Activated CD4-positive, alpha-beta T cell treated with anti-CD3 and anti-CD28 coated beads for 1 hour (primary cell): ENCODE data around the gene ALDH1A1.

ENCODE experiments used
- DNase-seq: peaks from one replicate; pipeline ENCODE4 v3.0.0-alpha.2; 2020

Gene ALDH1A1

DNA sequence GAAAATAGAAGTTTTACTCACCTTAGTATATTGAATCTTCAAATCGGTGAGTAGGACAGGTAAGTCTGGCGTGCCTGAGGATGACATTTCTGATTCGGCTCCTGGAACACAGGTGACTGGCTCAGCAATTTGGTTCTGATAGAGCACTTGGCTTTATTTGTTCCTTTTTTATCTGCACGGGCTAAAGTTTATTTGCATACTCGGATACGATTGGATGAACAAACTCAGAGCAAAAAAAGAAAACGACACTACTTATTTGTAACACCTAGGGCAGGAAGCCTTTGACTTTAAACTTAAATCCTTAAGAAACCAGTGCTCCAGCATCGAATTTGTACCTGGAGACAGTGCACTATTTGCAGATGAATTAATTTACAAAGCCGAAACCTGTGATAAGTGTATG, at the start of gene ALDH1A1:
ALDH1A1 (minus strand) TSS at position 140 of the 400 bp plus-strand sequence; CDS start at position 87, 53 bp downstream.
- DNase-seq: no peak

DNA sequence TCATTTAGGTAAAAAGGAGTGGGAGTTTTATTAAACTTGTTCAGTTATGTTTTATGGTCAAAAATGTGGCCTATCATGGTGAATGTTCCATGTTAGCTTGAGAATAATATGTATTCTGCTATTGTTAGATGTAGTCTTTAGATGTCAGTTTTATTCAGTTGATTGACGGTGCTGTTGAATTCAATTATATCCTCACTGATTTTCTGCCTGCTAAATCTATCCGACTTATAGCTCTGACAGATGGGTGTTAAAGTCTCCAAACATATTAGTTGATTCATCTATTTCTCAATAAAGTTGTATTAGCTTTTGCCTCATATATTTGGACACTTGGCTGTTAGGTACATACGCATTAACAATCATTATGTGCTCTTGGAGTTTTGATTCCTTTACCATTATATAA, 49.0 kb upstream of the ALDH1A1 start:
- DNase-seq: no peak

- no peak for DNase-seq
These were observed 45.5 kb upstream of the ALDH1A1 start for GRCh38 chr9:72998363-72998762.

DNA sequence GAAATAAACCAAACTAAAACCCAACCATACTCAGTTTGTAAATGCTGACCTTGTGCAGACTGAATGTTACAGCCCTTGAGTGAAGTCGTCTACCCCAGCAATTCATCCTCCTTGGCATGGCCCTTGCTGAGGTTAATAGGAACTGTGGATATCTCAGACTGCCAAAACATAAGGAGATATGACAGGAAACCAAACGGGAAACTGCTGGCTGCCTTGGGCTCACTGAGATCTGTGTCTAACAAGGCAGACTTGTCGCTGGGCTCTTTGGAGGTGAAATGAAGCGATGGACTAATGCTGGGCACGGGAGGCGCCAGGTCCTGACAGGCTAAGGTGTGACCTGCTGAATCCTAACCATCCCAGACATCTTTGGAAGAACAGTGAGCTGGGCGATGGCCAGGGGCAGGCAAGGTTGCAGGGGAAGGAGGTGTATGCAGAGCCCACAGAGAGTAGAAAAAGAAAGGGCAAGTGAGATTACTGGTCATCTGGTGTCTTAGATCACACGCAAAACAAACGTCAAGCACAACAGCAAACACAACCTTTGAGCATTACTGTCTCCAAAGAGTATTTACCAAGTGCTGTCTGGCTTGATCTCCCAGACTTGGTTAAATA, 44.6 kb upstream of the ALDH1A1 start:
- no peak for DNase-seq

DNA sequence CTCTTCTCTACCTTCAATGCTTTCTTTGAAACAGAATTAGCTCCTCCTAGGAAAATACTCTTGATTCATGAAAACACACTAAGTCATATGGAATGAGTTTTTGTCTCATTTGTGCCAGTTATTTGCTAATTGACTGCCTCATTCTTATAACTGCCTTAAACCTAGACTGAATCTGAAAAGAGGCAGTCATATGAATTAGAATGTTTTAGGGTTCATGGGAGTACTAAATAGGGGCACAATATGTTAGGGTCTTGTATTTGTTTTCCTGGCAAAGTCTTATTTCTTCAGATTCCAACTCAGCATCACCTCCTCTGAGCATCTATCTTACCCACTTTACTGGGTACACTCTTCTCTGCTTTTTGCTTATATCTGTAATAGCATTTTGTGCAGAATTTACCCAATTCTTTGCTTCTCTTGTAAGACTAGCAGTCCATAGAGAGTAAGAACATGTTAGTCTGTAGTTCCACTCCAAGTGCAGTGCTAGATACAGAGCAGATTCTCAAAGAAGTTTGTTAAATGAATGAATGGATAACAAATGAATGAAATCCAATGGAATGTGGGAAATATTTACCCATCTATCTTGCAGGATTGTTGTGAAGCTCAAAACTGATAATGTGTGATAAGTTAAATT, 43.9 kb upstream of the ALDH1A1 start:
- DNase-seq: no peak

GRCh38 chr9:72996114-72996513, 43.3 kb upstream of the ALDH1A1 start:
- no peak for DNase-seq

- DNase-seq: no peak
These were observed 42.5 kb upstream of the ALDH1A1 start for GRCh38 chr9:72995131-72996024.

DNA sequence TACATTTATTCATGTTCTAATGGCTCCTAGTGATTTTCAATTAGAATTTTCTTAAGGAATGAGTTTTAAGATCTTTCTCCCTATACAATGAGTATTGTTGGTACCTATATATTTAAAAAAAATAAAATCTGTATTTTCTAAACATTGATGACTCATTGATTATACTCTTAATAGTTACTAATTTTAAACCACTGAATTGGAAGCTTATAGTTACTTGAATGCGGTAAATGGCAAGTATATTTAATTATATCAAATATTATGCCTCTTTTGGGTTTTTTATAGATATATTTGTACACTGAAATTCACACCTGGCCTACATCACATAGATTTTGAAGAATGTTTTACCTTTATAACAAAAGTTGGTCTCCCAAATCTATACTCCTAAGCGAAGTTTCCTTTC, 38.9 kb upstream of the ALDH1A1 start:
- DNase-seq: no peak

- no peak for DNase-seq
These were observed 37.7 kb upstream of the ALDH1A1 start for GRCh38 chr9:72990397-72991182.

- DNase-seq: no peak
These were observed 33.8 kb upstream of the ALDH1A1 start for GRCh38 chr9:72986522-72987116.

GRCh38 chr9:72985746-72986145, 32.9 kb upstream of the ALDH1A1 start:
- DNase-seq: no peak

DNA sequence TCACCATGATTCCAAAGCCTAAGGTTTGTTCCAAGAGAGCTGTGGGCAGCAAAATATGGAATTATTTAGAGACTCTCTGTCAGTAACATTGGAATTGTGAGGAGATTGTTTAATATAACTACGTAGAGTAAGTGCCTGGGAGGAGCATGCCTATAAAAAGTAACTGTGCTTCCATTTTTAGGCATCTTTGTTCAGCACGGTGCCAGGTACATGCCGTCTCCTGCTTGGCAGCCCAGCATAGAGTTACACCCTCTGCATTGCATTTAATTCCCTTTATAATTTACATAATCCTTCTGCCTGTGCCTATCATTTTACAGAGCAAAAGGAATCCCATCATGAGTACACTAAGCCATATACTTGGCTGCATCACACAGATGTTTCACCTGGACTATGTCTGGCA, 32.1 kb upstream of the ALDH1A1 start:
- DNase-seq: no peak

DNA sequence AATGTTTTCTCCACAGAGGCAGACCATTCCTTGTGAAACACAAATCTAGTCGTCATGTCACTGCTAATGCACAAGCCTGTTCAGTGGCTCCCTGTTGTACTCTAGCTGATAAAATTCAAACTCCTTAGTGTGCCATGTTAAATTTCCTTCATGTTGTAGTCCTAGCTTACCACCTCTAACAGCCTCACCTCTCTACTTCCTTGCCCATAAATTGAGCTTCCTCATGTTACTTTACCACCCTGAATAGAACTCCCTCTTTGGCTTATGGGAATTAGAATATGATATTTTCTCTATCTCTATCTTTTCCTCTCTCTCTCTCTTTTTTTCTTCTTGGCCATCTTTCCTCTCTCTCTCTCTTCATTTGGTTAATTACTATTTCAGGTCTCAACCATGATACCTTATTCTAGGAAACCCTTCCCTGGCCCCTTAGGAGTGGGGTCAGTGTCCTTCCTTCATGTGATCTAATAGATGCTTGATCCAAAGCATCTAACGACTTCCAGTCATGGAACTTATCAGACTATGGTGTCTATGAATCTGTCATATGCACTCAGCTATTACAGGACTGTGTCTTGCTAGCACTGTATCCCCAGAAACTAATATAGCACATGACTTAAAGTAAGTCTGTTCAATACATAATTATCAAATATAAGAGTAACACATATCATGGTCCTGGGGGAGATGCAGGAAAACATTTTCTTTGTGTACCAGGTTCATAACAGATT, 31.5 kb upstream of the ALDH1A1 start:
- DNase-seq: no peak

- DNase-seq: no peak
These were observed 30.8 kb upstream of the ALDH1A1 start for GRCh38 chr9:72983512-72984225.

- no peak for DNase-seq
These were observed 30.2 kb upstream of the ALDH1A1 start for GRCh38 chr9:72983056-72983455.

DNA sequence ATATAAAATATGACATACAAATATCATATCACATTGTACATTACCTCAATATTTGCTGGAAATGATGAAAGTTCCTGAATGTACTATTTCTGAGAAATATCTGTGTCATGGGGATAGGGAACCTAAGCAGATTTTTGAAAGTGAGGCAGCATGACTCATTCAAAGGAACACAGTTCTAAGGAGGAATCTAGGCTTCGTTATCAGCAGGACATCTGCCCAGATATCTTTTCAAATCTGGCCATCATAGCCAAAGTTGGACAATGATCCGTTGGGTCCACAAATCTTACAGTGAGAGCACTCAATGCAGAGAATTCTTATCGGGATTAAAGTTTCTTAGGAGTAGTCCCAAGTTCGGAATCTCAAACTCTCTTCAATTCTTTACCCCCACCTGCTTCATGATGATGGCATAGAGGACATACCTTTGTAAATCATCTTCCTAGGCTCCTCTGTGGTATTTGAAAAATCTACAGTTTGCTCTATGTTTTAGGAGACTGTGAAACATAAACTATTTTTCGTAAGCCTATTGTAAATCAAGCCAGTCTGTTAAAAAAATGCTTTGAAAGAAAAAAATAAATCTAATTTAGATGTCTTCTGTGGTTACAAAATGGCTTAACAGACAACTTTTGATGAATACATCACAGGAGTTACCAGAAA, 29.4 kb upstream of the ALDH1A1 start:
- no peak for DNase-seq

- no peak for DNase-seq
These were observed 28.6 kb upstream of the ALDH1A1 start for GRCh38 chr9:72981433-72981832.

DNA sequence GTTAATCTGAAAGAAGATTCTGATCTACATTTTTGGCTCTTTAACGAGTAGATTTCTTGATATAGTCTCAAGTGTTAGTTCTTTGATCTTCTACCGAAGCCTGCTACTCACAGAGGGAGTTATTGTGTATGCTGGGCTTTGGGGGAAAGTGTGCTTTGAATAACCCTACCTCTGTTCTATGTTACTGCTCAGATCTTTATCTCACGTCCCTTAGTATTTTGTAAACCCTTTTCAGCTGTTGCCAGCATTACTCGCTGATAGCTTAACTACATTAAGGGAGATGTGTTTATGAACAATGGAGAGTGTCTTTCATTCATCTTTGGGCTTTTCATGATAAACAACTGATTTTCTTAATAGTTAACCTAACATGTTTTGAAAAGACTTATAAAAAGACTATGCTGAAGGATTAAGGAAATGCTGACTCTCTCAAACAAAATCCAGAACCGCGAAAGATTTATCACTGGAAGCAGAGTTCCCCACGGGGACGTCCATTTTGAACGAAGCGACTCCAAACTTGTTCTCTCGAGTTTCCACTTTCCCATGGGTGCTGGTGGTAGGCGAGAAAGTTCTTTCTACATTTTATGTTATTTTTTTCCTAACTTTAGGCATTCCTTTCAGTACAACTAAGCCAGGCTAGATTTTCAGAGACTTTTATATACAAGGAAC, 27.9 kb upstream of the ALDH1A1 start:
- DNase-seq: no peak

- no peak for DNase-seq
These were observed 27.3 kb upstream of the ALDH1A1 start for GRCh38 chr9:72980183-72980582.

- no peak for DNase-seq
These were observed 26.7 kb upstream of the ALDH1A1 start for GRCh38 chr9:72979405-72980100.
